Measurements from ENCODE around the gene PRIMA1.

The PRIMA1 gene

DNA sequence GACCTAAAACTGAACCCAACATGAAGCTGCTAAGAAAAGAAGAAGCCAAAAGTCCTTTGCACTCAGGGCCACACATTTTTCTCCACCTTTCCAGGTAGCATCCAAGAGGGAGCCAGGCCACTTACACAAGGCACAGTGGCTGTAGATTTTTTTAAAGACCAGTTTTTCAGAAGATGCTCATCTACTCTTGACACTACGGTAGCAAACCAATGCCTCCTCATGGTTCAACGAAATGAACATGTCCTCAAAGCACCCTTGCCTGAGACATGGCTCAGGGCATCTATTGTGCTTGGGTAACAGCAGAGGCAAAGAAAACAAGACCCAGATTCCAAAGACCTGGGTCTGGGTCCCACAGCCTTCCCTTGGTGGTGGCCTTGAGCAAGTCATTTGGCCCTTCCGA, 22.3 kb downstream of the PRIMA1 start:
- no peak for DNase-seq (ENCODE audit: low read depth, low spot score)
- no peak overlapping the region for H3K4me3 ChIP-seq (ENCODE audit: low read length)

DNA sequence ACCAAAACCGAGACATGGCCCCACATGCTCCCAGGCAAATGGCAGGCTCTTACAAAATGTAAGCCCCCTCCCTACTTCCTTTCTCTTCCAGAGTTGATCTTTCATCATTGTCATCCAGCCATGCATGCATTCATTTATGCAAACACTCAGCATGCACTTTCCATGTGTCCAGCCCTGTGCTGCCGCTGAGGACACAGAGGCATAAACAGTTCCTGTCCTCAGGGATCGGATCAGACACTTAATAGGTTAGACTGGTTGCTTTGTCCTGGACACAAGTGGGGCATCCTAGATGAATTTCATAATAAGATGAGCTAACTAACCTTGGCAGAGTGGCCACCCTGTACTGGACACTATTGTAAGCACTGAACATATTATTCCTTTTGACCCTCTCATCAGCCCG, 23.1 kb downstream of the PRIMA1 start:
- DNase-seq (ENCODE audit: low read depth, low spot score): no peak

DNA sequence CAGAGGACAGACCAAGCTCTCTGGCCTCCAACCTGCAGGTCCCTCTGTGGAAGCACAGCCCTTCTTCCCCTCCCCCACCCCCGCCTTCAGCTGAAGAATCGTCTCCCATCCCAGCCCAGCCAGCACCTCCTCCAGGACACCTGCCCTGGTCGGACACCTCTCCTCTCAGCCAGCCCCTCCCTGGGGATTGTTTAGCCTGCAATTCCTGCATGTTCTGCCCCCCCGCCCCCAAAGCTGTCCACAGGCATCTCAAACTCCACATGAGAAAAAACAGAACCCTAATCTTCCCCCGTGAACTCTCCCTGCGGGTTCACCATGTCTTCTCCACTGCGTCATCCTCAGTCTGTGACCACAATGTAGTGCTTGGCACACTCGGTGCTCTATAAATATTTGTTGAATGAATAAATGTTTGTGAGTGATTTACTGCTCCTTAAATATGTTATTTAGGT, 24.1 kb downstream of the PRIMA1 start:
- no peak for DNase-seq (ENCODE audit: low read depth, low spot score)
- H3K4me3 ChIP-seq (ENCODE audit: low read length): no peak overlapping the region

More for the DNA sequence above, 23.1 kb downstream of the PRIMA1 start:
- no peak overlapping the region for H3K4me3 ChIP-seq (ENCODE audit: low read length)

DNA sequence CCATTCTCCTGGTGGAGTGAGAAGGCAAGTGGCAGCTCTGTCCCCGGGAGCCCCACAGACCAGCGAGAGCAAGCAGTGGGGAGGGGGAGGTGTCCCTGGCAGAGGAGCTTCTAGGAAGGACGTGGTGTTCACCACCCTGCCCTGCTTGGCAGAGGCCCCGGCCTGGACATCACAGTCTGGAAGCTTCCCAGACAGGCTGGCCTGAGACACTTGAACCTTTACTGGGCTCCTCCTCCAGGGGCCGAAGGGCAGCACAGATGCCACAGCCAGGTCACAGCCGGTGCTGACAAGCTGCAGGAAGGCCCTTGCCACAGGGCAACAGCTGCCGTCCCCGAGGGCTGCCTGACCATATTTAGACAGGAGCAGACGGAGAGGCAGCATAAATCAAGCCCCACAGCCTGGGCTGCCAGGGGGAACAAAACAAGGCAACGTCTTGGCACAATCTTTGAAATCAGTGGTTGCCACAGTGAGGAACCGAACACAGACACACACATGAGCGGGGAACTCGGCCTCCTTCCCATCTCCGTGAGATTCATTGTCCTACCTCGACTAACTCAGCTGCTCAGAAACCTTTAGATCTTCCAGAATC, 28.5 kb downstream of the PRIMA1 start:
- no peak for DNase-seq (ENCODE audit: low read depth, low spot score)
- H3K4me3 ChIP-seq (ENCODE audit: low read length): no peak overlapping the region

DNA sequence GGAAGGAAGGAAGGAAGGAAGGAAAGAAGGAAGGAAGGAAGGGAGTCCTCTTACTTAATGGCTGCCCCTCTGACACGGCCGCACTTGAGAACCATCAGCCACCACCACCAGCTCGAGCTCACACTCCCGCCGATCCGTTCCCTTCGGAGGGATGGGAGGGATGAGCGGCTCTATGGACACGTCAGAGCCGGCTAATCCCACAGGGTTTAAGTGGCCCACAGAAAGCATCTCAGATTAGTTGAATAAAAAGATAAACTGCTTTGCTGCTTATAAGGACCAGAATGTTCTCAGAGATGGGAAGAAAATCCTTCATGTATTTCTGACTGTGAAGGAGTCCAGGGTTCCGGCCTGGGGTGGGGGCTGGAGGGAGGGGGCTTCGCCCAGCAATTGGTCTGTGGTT, 31.1 kb downstream of the PRIMA1 start:
- DNase-seq (ENCODE audit: low read depth, low spot score): no peak
- H3K4me3 ChIP-seq (ENCODE audit: low read length): no peak overlapping the region

DNA sequence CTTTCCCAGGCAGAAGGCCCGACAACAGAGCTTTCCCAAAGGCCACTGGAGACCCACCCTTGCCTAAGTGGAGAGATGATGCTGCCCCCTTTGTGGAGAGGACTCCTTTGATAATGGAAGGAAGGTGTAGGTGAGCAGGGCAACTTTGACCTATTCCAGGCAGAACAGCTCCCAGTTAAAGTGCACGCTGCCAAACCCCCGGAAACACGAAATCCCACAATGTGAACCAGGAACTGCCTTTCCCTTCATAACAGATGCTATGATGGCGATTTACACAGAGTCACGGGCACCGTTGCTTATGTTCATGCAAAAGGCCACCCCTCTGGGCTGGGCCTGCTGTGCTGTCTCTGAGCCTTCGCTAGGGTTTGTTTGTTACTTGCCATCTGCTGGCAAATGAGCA, 34.6 kb downstream of the PRIMA1 start:
- no peak overlapping the region for H3K4me3 ChIP-seq (ENCODE audit: low read length)
- DNase-seq (ENCODE audit: low read depth, low spot score): no peak

DNA sequence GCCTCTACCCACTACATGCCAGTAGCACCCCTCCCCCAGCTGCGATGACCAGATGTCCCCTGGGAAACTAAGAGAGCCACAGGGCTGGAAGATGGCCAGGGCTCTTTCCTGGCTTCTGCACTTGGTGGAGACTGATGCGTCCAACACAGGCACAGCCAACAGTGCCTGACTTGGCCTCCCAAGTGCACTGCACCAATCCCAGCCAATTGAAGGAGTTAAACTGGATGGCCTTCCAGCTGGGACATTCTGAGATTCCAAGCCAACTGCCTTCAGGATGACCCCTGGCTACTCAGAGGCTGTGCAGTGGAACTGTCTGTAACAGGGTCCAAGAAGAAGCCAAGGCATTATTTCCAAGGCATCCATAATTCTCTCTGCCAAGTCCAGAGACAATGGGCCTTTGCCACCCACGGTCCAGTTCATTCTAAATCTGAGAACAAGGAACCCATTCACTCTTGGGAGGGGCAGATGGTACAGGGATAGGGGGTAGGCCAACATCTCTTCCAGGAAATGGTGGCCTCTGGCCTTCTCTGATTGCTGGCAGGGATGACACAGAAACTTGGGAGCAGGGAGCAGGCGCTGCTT, 35.2 kb downstream of the PRIMA1 start:
- H3K4me3 ChIP-seq (ENCODE audit: low read length): no peak overlapping the region
- DNase-seq (ENCODE audit: low read depth, low spot score): no peak

DNA sequence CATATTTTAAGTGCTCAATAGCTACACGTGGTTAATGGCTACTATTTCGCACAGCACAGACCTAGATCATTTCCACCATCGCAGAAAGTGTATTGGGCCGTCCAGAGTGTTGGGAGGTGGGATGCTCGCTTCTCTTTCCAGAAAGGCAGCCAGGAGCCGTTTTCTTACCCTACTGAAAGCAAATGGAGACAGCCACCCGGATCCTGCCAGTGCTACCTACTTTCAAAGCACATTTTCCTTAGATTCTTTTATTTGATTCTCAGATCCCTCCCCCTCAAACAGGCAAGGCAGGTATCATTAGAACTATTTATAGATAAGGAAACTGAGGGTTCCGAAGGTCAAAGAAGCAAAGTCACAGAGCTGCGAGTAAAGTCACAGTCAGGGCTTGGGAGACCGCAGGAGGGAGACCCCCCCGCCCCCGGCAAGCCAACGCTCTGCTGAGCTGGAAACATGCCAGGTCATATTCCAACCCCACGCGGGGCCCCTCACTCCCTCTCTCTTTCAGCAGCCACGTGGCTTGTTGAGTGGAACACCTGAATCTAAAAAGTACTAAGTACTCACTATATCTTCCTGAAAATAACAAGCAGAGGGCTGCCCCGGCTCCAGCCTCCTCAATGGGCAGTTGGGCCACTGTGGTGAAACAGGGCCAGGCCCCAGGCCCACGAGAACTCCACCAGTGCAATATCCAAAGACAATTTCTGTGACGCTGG, 36.2 kb downstream of the PRIMA1 start:
- DNase-seq (ENCODE audit: low read depth, low spot score): no peak
- H3K4me3 ChIP-seq (ENCODE audit: low read length): no peak overlapping the region

DNA sequence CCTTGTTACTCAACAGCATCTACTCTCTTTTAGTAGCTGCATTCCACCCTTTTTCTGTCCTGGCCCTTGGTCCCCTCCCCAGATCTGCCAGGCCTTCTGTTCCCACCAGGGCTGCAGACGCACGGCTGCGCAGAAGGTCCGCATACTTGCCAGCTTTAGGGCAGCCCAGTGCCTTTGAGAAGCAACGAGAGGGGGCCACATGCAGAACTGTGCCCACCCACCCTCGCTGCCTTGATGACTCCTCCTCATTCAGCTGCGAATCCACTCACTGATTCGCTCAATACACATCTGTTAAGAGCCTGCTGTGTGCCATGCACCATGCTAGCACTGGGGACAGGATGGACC, 39.2 kb downstream of the PRIMA1 start:
- no peak for DNase-seq (ENCODE audit: low read depth, low spot score)
- no peak overlapping the region for H3K4me3 ChIP-seq (ENCODE audit: low read length)

DNA sequence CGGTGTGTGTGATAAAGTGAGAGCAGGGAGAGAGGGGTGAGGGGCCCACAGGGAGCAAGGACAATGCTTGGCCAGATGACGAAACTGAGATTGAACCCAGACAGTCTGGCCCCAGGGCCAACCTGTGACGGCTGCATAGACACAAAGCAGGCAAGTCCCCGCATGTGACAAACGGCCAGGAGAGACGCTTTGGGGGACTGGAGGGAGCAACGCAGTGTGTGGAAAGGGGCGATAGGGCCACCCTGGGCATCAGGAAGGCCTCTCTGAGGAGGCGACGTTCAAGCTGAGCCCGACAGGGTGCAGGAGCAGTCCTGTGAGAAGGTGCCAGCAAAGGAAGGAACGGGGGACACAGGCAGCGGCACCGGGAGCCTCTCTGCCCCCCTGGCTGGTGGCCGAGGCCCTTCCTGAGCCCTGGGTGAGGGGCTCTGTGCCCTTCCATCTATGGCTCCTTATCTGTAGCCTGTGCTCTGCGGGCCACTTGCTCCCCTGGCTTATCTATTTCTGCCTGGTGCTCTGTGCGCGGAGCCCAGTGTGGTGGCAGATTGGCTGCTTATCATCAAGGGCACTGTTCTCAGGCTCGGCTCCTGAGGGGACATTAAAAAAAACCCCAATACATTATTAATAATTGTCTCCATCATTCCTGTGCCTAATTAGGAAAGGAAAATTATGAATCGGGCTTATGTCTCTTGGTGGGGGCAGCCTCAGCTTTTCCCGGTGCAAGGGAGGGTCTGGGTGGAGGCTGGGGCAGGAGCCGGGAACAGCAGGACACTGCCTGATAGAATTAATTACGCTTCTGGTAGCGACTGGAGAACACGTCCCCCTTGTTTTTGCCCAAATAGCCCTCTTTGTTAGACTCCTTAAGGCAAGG, 39.8 kb downstream of the PRIMA1 start:
- no peak for DNase-seq (ENCODE audit: low read depth, low spot score)
- no peak overlapping the region for H3K4me3 ChIP-seq (ENCODE audit: low read length)

DNA sequence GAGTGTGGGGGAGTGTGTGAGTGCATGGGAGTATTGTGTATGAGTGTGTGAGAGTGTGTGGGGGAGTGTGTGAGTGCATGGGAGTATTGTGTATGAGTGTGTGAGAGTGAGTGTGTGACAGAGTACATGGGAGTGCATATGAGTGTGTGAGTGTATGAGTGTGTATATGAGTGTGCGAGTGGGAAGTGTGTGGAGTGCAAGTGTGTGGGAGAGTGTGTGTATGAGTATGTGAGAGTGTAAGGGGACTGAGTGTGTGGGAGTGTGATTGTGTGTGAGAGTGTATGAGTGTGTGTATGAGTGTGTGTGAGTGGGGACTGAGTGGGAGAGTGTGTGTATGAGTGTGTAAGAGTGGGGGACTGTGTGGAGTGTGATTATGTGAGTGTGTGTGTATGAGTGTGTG, 40.7 kb downstream of the PRIMA1 start:
- H3K4me3 ChIP-seq (ENCODE audit: low read length): no peak overlapping the region
- no peak for DNase-seq (ENCODE audit: low read depth, low spot score)

DNA sequence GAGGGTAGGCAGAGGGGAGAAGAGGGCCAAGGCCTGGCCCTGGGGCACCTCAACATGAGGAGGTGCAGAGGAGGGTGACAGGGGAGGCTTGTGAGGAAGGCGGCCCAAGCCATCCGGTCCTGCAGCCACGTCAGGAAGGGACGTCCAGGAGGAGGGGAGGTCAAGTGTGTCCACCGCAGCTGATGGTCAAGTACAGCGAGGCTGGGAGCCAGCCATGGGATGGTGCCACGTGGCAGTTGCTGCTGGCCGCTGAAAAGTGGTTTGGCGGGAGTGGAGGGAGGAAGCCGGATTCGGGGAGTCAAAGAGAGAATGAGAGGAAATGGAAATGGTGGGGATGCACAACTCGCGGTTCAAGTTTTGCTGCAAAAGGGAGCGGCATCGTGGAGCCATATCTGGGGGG, 41.2 kb downstream of the PRIMA1 start:
- no peak for DNase-seq (ENCODE audit: low read depth, low spot score)
- no peak overlapping the region for H3K4me3 ChIP-seq (ENCODE audit: low read length)

DNA sequence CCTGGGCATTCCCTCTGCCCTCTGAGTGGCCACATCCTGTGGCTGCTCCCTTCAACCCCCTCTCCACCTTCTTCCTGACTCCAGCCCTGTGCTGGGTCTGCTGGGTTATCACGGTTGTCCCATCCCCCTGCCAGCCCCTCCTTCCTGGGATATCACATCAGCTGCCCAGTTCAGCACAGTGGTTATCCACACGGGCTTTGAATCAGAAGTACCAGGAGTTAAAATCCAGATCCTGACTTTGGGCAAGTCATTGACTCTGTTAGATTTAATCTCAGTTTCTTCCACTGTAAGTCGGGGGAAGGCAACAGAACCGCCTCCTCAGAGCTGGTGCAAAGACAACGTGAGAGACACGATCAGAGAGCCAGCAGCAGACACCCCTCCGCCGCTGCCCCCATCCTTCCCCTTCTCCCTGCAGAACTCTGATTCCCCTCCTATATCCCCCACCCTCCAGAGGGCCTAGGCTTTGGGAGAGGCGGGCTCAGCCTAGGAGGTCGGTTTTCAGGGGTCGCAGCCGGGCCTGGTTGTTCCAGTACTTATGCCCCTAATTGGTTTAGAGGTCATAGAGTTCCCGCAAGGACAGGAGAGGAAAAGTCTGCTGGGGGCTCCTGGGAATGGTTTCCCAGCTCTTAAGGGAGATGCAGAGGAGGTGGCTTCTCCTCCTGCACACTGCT, 42.5 kb downstream of the PRIMA1 start:
- no peak overlapping the region for H3K4me3 ChIP-seq (ENCODE audit: low read length)
- DNase-seq (ENCODE audit: low read depth, low spot score): no peak

DNA sequence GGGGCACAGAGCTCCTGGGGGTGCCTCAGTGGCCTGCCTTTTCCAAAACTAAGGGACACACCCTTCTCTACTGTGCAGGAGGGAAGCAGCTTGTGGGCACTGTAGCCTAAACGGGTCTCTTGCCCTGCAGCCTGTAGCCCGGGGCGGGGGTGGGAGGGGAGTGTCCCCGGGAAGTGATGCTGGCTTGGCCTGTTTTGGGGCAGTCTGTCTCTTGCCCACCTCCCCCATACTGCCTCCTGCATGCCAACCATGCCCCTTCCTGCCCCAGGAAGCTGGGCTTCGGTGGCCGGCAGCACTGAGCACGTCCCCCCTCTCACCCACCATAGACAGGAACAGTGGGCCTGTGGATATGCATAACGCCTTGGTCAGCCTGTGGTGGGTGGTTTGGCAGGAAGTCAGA, 43.4 kb downstream of the PRIMA1 start:
- no peak overlapping the region for H3K4me3 ChIP-seq (ENCODE audit: low read length)
- no peak for DNase-seq (ENCODE audit: low read depth, low spot score)

DNA sequence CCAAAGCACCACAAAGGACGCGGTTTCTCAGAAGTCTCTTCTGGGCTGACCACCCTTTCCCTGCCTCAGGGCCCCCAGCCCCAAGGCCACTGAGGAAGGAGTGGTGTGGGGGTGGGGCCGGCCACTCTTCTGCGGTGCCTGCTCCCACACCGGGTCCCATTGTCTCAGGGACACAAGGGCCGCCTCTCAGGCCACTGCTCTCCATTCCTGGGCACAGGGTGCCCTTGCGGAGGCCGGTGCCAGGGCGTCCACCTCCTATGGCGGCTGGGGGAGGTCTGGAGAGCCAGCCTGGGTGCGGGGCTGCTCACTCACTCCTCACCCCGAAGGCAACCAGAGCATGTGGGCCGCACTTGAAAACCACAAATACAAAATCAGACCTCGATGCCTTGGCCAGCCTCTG, 44.1 kb downstream of the PRIMA1 start:
- no peak overlapping the region for H3K4me3 ChIP-seq (ENCODE audit: low read length)
- no peak for DNase-seq (ENCODE audit: low read depth, low spot score)

DNA sequence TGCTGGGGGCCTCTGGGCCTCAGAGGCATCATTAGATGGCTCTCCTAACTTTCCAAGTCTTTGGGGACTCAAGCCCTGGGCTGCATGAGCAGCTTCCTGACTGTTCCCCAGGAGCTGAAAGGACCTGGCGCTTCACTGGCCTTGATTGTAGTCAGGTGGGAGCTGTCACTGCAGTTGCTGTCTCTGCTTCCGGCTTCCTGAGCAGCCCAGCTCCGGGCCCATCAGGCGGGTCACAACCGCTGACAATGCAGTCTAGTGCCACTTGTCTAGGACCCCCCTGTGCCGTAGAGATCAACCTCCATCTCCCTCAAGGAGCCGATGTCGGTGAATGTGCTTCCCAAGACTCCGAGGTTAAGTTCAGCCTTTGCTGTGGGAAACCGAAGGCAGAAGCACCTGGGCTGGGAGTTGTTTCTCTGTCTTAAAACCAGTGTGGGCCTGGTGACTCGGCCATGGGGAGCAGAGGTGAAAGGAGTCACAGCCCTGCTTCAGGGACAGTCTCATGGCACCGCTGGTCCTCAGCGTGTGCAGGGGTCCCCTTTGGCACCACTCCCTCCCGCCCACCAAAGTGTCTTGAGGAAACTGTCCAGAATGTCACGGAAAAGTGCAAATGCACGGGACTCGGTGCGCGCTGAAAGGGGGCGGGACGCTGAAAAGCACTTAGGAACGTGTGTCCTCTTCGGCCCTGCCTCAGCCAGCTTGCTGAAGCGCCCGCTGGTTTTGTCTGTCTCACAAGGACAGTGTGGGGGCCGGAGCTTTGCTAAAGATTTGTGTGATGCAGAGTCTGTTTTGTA, 44.8 kb downstream of the PRIMA1 start:
- no peak overlapping the region for H3K4me3 ChIP-seq (ENCODE audit: low read length)
- DNase-seq (ENCODE audit: low read depth, low spot score): no peak

DNA sequence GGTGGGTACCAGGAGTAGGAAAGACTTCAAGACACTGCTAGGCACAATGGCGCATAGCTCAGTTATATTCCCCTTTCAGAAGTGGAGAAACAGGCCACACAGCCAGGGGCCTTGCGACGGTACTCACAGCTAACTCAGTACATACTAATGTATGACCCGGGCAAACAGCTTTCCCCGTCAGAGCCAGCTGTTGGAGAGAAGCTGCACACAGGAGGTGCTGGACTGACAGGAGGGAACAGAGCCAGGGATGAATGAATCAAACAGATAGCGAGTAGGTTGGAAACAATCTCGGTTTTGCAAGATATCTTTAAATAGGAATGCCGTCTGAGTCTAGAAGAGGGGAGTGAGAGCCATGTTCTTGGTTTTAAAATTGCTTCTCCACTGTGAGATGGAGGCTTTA, 45.5 kb downstream of the PRIMA1 start:
- no peak overlapping the region for H3K4me3 ChIP-seq (ENCODE audit: low read length)
- DNase-seq (ENCODE audit: low read depth, low spot score): no peak

DNA sequence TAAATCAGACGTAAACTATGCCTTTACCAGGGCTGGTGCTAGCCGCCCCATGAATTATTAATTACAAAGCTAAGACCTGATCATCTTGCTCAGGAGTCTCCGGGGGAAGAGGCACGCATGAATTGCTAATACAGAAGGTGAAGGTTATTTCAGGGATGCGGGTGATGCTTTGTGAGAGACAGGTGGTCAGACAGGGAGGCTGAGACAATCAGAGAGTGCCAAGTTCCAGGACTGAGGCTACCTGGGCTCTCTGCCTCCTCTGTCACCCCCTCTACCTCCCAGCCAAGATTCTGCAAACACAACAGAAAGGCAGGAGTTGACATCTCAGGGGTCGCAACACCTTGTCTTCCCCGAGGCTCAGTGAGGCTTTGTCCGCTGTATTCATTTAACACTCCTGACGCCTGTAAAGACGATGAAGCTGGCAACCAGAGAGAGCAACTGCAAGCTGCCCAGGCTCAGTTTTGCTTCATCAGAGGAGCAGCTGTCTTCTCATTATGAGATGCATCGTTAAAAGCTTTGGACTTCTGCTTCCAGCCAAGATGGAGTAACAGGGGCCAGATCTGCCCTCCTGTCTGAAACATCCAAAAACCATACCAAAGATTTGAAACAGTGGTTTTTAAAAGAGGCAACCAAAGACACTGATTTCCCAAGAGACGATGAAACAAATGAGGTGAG, 46.6 kb downstream of the PRIMA1 start:
- no peak for DNase-seq (ENCODE audit: low read depth, low spot score)
- H3K4me3 ChIP-seq (ENCODE audit: low read length): no peak overlapping the region
